Measurements from ENCODE around the gene ST14. TPM values are rescaled to one million over a fixed set of nuclear protein-coding genes. Genes with fewer than 3 reads are reported as not detected.

ST14 gene
- total and polyA plus RNA-seq, 2 donors (not counting 1 experiment from before 2014, with no cell fraction given): under 0.01 TPM; not detected in 1

DNA sequence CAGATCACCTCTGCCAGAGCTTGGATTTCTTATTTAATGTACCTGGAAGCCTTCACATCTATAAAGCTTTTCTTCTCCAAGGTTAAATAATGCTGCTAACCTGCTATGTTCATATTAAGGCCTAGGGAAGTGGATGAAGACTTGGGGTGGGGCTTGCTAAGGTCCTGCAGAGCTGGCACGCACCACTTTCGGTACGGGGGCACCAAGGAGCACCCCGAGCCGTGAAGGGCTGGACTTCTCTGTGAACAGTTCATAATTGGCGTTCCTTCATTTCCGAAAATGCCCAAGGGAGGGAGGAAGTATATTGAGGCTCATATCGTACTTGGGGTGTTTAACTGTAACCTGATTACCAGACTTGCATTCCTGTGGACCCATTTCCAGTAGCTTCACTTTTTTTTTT is 59.6 kb downstream of the ST14 start:
- Histone ChIP-seq H3K4me3 (replicated peaks in 1 of 4; ENCODE audit: control extremely low read depth in 1 of 4, insufficient read depth in 1 of 4, low read depth in 3 of 4, low read length in 4 of 4) (no peak overlapping the region), H3K4me2 (ENCODE audit: extremely low read depth, insufficient read depth, low read length) (no peak overlapping the region), H3K36me3 (ENCODE audit: control insufficient read depth, insufficient read depth, low read length) (no peaks in the 10 kb centered on the region), H3K4me1 (ENCODE audit: control insufficient read depth, extremely low read depth, insufficient read depth, low read length) (no peaks in the 10 kb centered on the region), H4K20me1 (ENCODE audit: control insufficient read depth, extremely low read depth, insufficient read depth, low read length) (no peaks in the 10 kb centered on the region), H3K27me3 (ENCODE audit: control insufficient read depth, insufficient read depth, low read length) (peaks cover 18% of the 10 kb centered on the region), H3K9me3 (ENCODE audit: control insufficient read depth, insufficient read depth, low read depth, low read length) (no peaks in the 10 kb centered on the region), H2AFZ (ENCODE audit: low read length) (no peak overlapping the region), H3K27ac (ENCODE audit: insufficient read depth, low read length) (no peak overlapping the region), H3K79me2 (ENCODE audit: control insufficient read depth, insufficient read depth, low read length) (no peaks in the 10 kb centered on the region), H3K9ac (ENCODE audit: insufficient read depth, low read length) (no peak overlapping the region)
- DNase-seq (ENCODE audit: low read depth in 2 of 2): no peak
- no peak for TF ChIP-seq EZH2 (IDR thresholded peaks at IDR 0.05; ENCODE audit: low read length, missing control alignments)
- TF ChIP-seq, protein P1, sequence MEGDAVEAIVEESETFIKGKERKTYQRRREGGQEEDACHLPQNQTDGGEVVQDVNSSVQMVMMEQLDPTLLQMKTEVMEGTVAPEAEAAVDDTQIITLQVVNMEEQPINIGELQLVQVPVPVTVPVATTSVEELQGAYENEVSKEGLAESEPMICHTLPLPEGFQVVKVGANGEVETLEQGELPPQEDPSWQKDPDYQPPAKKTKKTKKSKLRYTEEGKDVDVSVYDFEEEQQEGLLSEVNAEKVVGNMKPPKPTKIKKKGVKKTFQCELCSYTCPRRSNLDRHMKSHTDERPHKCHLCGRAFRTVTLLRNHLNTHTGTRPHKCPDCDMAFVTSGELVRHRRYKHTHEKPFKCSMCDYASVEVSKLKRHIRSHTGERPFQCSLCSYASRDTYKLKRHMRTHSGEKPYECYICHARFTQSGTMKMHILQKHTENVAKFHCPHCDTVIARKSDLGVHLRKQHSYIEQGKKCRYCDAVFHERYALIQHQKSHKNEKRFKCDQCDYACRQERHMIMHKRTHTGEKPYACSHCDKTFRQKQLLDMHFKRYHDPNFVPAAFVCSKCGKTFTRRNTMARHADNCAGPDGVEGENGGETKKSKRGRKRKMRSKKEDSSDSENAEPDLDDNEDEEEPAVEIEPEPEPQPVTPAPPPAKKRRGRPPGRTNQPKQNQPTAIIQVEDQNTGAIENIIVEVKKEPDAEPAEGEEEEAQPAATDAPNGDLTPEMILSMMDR (conservative IDR thresholded peaks at IDR 0.05 in 1 of 2, IDR thresholded peaks at IDR 0.05 in 1 of 2; ENCODE audit: low read depth in 1 of 2, low read length in 2 of 2): no peak

DNA sequence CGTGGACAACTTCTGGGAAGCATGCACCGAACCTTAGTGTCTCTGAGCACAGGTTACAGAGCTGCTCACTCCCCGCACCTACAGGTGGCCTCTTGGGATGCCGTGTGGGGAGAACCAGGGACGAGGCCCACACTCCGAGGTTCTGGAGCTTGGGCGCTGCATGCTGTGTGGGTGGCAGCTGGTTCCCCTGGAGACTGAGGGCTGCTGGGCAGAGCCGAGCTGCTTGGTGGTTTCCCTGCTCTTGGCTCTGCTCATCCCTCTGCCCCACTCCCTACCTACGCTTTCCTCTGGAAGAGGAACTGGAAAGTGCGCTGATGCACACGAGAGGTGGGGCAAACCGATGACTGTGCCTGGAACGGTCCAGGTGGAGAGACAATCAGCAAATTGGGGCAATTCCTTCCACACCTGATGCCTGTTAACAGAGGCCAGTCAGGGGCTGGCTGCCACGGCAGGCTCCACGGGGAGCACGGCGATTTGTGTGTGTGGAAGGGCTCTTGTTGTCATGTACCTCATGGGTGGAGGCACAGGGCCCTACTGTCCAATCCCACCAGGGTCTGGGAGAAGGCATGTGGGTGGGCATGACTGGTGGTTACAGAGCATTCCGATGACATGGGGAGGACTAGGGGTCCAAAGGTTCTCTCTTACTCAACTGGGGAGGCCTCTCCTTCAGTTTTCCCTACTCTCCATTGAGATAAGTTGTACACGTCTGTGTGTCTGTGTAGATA is 60.9 kb downstream of the ST14 start:
- no peaks in the 10 kb centered on the region for H4K20me1 ChIP-seq (ENCODE audit: control insufficient read depth, extremely low read depth, insufficient read depth, low read length)
- H3K4me3 ChIP-seq (replicated peaks in 1 of 4; ENCODE audit: control extremely low read depth in 1 of 4, insufficient read depth in 1 of 4, low read depth in 3 of 4, low read length in 4 of 4): no peak overlapping the region
- no peaks in the 10 kb centered on the region for H3K36me3 ChIP-seq (ENCODE audit: control insufficient read depth, insufficient read depth, low read length)
- no peak for TF ChIP-seq EZH2 (IDR thresholded peaks at IDR 0.05; ENCODE audit: low read length, missing control alignments)
- TF ChIP-seq, protein P1 (conservative IDR thresholded peaks at IDR 0.05 in 1 of 2, IDR thresholded peaks at IDR 0.05 in 1 of 2; ENCODE audit: low read depth in 1 of 2, low read length in 2 of 2): no peak
- H3K4me2 ChIP-seq (ENCODE audit: extremely low read depth, insufficient read depth, low read length): no peak overlapping the region
- no peaks in the 10 kb centered on the region for H3K9me3 ChIP-seq (ENCODE audit: control insufficient read depth, insufficient read depth, low read depth, low read length)
- H3K79me2 ChIP-seq (ENCODE audit: control insufficient read depth, insufficient read depth, low read length): no peaks in the 10 kb centered on the region
- H3K9ac ChIP-seq (ENCODE audit: insufficient read depth, low read length): no peak overlapping the region
- no peak for DNase-seq (ENCODE audit: low read depth in 2 of 2)
- H3K27me3 ChIP-seq (ENCODE audit: control insufficient read depth, insufficient read depth, low read length): peaks cover 10% of the 10 kb centered on the region
- H3K27ac ChIP-seq (ENCODE audit: insufficient read depth, low read length): no peak overlapping the region
- no peaks in the 10 kb centered on the region for H3K4me1 ChIP-seq (ENCODE audit: control insufficient read depth, extremely low read depth, insufficient read depth, low read length)
- no peak overlapping the region for H2AFZ ChIP-seq (ENCODE audit: low read length)

DNA sequence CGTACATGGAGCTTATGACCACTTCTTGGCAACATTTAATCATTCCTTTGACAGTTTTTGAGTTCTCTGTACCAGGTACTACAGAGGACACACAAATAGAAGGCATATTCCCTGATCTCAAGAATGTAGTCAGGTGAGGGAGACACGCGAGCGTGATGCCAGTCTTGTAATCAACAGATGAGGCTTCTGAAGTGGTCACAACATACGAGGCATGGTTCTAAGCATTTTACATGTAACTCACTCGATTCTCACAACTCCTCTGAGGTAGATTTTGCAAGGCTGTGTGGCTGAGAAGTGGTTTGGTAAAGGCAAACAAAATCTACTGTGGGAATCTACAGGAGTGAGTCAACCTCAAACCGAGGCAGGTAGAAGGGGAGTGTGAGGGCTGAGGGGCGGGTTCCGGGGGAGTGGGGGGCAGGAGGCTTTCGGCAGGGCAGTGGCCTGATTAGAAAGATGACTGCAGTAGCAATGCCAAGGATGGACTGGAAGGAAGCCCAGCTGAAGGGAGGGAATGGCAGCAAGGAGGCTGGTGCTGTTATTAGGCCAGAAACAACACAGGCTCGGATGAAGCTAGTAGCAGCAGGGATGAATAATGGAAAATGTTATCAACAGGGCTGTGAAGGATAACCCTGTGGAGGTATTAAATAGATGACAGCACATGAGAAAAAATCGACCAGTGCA is 63.8 kb downstream of the ST14 start:
- no peaks in the 10 kb centered on the region for H4K20me1 ChIP-seq (ENCODE audit: control insufficient read depth, extremely low read depth, insufficient read depth, low read length)
- no peak for TF ChIP-seq EZH2 (IDR thresholded peaks at IDR 0.05; ENCODE audit: low read length, missing control alignments)
- TF ChIP-seq, protein P1 (conservative IDR thresholded peaks at IDR 0.05 in 1 of 2, IDR thresholded peaks at IDR 0.05 in 1 of 2; ENCODE audit: low read depth in 1 of 2, low read length in 2 of 2): no peak
- no peak overlapping the region for H3K27ac ChIP-seq (ENCODE audit: insufficient read depth, low read length)
- DNase-seq (ENCODE audit: low read depth in 2 of 2): peak in 1 of 2 donors; percentile 35
- no peak overlapping the region for H3K9ac ChIP-seq (ENCODE audit: insufficient read depth, low read length)
- H3K4me3 ChIP-seq (replicated peaks in 1 of 4; ENCODE audit: control extremely low read depth in 1 of 4, insufficient read depth in 1 of 4, low read depth in 3 of 4, low read length in 4 of 4): no peak overlapping the region
- no peaks in the 10 kb centered on the region for H3K79me2 ChIP-seq (ENCODE audit: control insufficient read depth, insufficient read depth, low read length)
- H3K4me2 ChIP-seq (ENCODE audit: extremely low read depth, insufficient read depth, low read length): no peak overlapping the region
- H3K9me3 ChIP-seq (ENCODE audit: control insufficient read depth, insufficient read depth, low read depth, low read length): no peaks in the 10 kb centered on the region
- no peaks in the 10 kb centered on the region for H3K4me1 ChIP-seq (ENCODE audit: control insufficient read depth, extremely low read depth, insufficient read depth, low read length)
- no peaks in the 10 kb centered on the region for H3K36me3 ChIP-seq (ENCODE audit: control insufficient read depth, insufficient read depth, low read length)
- H2AFZ ChIP-seq (ENCODE audit: low read length): no peak overlapping the region
- no peaks in the 10 kb centered on the region for H3K27me3 ChIP-seq (ENCODE audit: control insufficient read depth, insufficient read depth, low read length)

Measured in fibroblast of lung (primary cell).